T-helper 17 cell (primary cell): ENCODE measurements around the gene THSD4. TPM values are rescaled to one million over a fixed set of nuclear protein-coding genes. Genes with fewer than 3 reads are reported as not detected.

ENCODE experiments used
- ATAC-seq: fragments of 150-1000 bp; cut with Tn5 transposase; 2 replicates; pipeline ENCODE4 v1.10.0; 2021; ENCODE audit warnings: mild to moderate bottlenecking, moderate library complexity
- DNase-seq, 3 donors: peaks; one replicate each; pipeline versions ENCODE4 v3.0.0 to v3.0.0-alpha.2; 2020 to 2021
- H3K9me3 ChIP-seq: one replicate; pipeline ENCODE4 v1.7.0; 2013; ENCODE audit warnings: low read length, mild to moderate bottlenecking; ENCODE audit not compliant: control insufficient read depth, poor library complexity, severe bottlenecking
- H3K27ac Mint-ChIP-seq: one replicate; pipeline ENCODE4 v1.8.0; 2022; ENCODE audit warnings: mild to moderate bottlenecking, moderate library complexity, mixed read lengths
- H3K27me3 Mint-ChIP-seq: one replicate; pipeline ENCODE4 v1.8.0; 2022; ENCODE audit warnings: mixed read lengths
- H3K36me3 Mint-ChIP-seq: one replicate; pipeline ENCODE4 v1.8.0; 2022; ENCODE audit warnings: low read depth, mixed read lengths
- H3K4me1 Mint-ChIP-seq: one replicate; pipeline ENCODE4 v1.8.0; 2022; ENCODE audit warnings: mild to moderate bottlenecking, mixed read lengths
- H3K4me3 Mint-ChIP-seq: one replicate; pipeline ENCODE4 v1.8.0; 2022; ENCODE audit warnings: mild to moderate bottlenecking, moderate library complexity, mixed read lengths
- total RNA-seq, 4 donors: library from RNA in 2 of 4; stranded (reverse) in 2 of 4; gene quantifications; one replicate each; pipeline ENCODE4 v1.2.3 and lab custom pipeline; 2022 to 2026

The THSD4 gene
- total RNA-seq, 2 donors from 2014 or later = not detected

DNA sequence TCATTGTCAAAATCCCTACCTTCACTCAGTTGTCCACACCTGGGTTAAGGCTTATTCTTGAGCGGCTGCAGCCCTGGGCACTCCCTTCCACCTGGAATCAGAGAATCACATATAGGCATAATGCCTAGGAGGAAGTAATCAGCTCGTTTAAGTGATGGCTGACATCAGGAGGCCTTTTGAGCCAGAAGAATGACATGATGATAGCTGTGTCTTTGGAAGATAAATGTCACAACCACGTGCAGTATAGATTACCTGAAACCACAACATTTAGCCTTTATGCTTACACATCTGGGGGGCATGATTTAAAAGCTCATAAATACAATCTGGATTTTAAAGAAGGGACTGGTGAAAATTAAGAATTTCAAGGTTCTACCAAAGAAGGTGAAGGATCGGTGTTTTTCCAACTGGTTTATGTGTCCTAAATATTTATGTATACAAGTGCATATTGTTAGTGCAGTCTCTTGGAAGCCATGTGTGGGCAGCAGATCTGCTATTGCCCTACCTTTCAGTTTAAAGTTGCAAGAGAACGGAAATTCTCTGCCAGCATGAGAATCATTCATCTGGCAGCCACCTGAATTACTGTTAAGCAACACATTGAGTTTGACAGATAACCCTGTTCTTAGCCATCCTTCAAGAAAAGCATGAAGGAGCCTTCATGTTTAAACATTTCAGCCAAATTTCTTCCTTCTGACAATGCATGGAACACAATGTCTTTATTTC is 531.7 kb downstream of the THSD4 start:
- DNase-seq (no peak), ATAC-seq (no peak)
- Mint-ChIP-seq H3K27me3 (peaks cover 12% of the 10 kb centered on the region), H3K36me3 (no peaks in the 10 kb centered on the region), H3K4me3 (no peak overlapping the region), H3K4me1 (no peaks in the 10 kb centered on the region), H3K27ac (no peak overlapping the region)
- H3K9me3 ChIP-seq = no peaks in the 10 kb centered on the region

DNA sequence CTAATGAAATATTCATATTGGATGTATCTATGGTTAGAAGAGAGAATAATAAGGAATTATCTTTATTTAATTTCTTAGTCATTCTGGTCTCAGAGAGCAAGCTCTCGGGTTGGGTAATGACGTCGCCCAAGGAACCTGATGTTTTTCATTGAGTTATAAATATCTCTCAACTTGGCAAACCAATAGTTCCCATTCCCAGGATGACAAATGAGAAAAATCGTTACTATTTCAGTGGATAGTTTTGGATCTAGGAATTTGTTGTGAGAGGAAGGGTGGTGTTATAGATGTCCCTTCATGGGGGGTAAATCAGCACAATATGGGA is 532.2 kb downstream of the THSD4 start:
- no peak overlapping the region for H3K4me3 Mint-ChIP-seq
- no peak overlapping the region for H3K27ac Mint-ChIP-seq
- DNase-seq (no peak), ATAC-seq (no peak)
- H3K27me3 Mint-ChIP-seq = peaks cover 8% of the 10 kb centered on the region
- H3K4me1 Mint-ChIP-seq = no peaks in the 10 kb centered on the region
- no peaks in the 10 kb centered on the region for H3K36me3 Mint-ChIP-seq
- no peaks in the 10 kb centered on the region for H3K9me3 ChIP-seq

DNA sequence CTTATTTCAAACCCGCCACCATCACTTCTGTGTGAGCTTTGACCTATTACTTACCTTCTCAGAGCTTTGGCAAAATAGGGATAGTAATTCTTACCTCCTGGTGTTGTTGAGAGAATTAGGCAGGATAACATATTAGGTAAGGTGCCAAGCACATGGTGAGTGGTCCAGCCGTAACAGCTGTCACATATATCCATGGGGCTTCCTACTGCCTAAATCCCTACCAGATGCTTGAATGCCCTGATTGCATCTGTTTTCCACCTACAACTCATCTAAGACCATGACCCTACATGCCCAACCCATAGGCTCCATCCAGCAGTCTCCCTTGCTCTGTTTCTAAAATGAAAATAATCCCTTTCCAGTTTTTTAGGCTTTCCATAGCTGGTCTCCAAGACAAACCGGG is 532.8 kb downstream of the THSD4 start:
- Mint-ChIP-seq H3K27ac (no peak overlapping the region), H3K36me3 (no peaks in the 10 kb centered on the region), H3K4me3 (no peak overlapping the region), H3K4me1 (no peaks in the 10 kb centered on the region), H3K27me3 (peaks cover 14% of the 10 kb centered on the region)
- no peak for DNase-seq
- no peak for ATAC-seq
- no peaks in the 10 kb centered on the region for H3K9me3 ChIP-seq

DNA sequence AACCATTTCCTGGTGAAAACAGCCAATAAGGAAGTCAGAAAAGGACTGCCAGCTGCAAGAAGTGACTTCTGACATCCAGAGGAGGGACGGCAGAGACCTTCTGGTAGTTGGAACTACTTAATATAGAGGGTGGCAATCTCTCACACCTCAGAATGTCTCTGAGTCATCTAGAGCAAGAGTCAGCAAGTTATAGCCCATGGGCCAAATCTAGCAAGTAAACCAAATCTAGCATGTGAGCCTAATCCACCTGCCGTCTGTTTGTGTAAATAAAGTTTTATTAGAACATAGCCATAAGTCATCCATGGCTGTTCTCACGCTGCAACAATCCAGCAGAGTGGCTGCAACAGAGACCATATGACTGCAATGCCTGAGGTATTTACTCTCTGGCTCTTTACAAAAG is 534.6 kb downstream of the THSD4 start:
- Mint-ChIP-seq H3K27ac (no peak overlapping the region), H3K4me3 (no peak overlapping the region), H3K36me3 (no peaks in the 10 kb centered on the region), H3K4me1 (no peaks in the 10 kb centered on the region), H3K27me3 (peaks cover 20% of the 10 kb centered on the region)
- H3K9me3 ChIP-seq = no peaks in the 10 kb centered on the region
- no peak for ATAC-seq
- no peak for DNase-seq

DNA sequence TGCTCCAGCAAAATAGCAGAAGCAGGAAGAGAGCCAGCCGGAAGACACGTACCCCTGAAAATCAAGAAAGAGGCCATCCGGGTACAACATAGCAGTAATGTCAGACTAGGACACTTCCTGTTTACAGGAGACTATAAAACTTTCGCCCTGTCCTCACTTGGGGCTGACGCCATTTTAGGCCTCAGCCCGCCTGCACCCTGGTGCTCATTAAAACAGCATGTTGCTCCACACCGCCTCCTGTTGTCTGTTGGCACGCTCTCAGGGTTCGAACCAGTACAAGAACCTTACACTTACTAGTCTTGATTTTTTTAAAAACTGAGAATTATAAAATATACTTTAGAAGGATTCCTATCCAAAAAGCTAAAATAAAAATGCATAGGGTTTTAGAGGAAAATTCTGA is 535.3 kb downstream of the THSD4 start:
- ATAC-seq (no peak), DNase-seq (no peak)
- peaks cover 26% of the 10 kb centered on the region for H3K27me3 Mint-ChIP-seq
- H3K27ac Mint-ChIP-seq = no peak overlapping the region
- no peak overlapping the region for H3K4me3 Mint-ChIP-seq
- no peaks in the 10 kb centered on the region for H3K36me3 Mint-ChIP-seq
- no peaks in the 10 kb centered on the region for H3K9me3 ChIP-seq
- no peaks in the 10 kb centered on the region for H3K4me1 Mint-ChIP-seq

DNA sequence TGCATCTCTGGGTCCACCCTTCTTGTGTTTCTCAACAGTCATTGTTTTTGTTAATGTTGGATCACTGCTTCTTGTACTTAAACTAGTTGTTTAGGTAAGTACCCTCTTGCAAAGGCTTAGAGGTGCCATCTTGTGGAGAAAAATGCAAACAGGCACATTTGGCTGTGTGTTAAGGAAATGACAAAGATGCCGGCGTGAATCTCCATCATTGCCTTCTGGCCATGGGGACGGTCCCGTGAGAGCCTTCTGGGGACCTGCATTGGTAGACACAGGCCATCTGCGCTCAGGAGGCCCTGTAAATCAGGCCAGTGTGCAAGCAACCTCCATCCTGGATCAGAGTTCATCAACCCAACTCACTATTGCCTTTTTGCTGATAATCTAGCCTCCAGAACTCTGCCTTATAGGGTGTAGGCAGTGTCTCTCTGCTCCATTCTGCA is 536.5 kb downstream of the THSD4 start:
- no peak overlapping the region for H3K4me3 Mint-ChIP-seq
- DNase-seq (no peak), ATAC-seq (no peak)
- H3K27me3 Mint-ChIP-seq = peaks cover 26% of the 10 kb centered on the region
- H3K36me3 Mint-ChIP-seq = no peaks in the 10 kb centered on the region
- H3K4me1 Mint-ChIP-seq = no peaks in the 10 kb centered on the region
- H3K27ac Mint-ChIP-seq = no peak overlapping the region
- no peaks in the 10 kb centered on the region for H3K9me3 ChIP-seq

DNA sequence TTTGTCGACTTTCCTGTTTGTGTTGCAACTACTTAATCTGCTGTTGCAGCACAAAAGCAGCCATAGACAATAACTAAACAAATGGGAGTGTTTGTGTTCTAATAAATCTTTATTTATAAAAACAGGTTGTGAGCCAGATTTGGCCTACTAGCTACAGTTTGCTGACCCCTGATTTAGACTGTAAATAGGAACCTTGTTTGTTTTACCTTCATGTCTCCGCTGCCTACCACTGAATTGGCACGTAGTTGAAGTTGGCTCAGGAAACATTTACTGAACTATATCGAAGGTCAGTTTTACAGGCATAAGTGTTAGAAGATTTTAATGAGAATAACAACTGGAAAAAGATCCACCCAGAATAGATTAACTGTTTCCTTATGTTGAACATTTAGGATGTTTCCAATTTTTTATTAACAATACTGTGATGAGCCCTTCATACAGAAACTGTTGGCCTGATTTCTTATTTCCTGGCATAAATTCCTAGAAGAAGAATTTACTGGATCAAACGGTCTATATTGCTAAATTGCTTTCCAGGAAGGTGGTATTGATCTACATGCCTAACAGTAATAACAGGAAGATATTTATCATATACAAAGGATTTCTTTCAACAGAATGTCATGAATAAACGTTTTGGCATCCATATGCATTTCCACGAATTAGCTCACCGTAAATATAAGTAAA is 538.9 kb downstream of the THSD4 start:
- H3K27me3 Mint-ChIP-seq = peaks cover 29% of the 10 kb centered on the region
- DNase-seq (no peak), ATAC-seq (no peak)
- no peak overlapping the region for H3K4me3 Mint-ChIP-seq
- no peaks in the 10 kb centered on the region for H3K4me1 Mint-ChIP-seq
- no peak overlapping the region for H3K27ac Mint-ChIP-seq
- no peaks in the 10 kb centered on the region for H3K9me3 ChIP-seq
- H3K36me3 Mint-ChIP-seq = no peaks in the 10 kb centered on the region

DNA sequence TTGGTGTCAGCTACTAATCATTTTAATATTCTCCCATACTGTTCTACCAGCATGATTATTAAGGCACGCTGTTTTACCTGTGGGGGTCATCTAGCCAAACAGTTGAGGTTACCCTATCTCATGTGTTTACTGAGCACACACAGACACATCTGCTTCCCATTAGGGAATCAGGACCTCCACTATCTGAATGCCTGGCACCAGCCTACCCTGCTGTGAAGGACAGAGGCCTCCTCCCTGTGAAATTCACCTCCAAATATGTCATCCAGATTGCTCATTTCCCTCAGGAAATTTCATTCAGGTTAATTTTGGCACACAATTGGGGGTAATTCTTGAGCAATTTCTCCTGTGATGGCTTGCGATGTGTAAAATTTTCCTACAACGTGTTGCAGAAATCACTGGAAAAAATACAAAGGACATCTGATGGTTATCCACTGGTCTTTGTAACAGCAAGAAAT is 539.5 kb downstream of the THSD4 start:
- no peaks in the 10 kb centered on the region for H3K36me3 Mint-ChIP-seq
- ATAC-seq = no peak
- peaks cover 32% of the 10 kb centered on the region for H3K27me3 Mint-ChIP-seq
- H3K9me3 ChIP-seq = no peaks in the 10 kb centered on the region
- no peak overlapping the region for H3K27ac Mint-ChIP-seq
- H3K4me3 Mint-ChIP-seq = no peak overlapping the region
- no peak for DNase-seq
- no peaks in the 10 kb centered on the region for H3K4me1 Mint-ChIP-seq

DNA sequence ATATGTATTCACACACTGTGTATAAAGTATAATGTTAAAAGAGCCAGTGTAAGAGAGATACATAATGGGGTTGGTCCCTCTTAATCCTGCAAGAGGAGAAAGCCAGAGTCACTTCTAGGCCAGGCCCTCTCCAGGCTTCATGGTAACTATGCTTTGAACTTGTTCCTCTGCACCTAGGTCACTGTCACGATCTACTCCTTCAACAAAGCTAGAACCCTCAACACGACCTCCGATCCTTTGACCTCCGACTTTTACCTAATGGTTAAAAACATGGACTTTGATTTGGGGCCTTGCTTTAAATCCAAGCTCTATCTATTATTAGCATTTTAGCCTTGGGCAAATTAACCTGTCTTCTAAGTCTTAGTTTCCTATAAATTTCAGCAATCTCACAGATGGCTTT is 541.2 kb downstream of the THSD4 start:
- H3K4me1 Mint-ChIP-seq = no peaks in the 10 kb centered on the region
- H3K9me3 ChIP-seq = no peaks in the 10 kb centered on the region
- no peaks in the 10 kb centered on the region for H3K36me3 Mint-ChIP-seq
- no peak overlapping the region for H3K4me3 Mint-ChIP-seq
- DNase-seq (no peak), ATAC-seq (no peak)
- H3K27ac Mint-ChIP-seq = no peak overlapping the region
- H3K27me3 Mint-ChIP-seq = peaks cover 45% of the 10 kb centered on the region

DNA sequence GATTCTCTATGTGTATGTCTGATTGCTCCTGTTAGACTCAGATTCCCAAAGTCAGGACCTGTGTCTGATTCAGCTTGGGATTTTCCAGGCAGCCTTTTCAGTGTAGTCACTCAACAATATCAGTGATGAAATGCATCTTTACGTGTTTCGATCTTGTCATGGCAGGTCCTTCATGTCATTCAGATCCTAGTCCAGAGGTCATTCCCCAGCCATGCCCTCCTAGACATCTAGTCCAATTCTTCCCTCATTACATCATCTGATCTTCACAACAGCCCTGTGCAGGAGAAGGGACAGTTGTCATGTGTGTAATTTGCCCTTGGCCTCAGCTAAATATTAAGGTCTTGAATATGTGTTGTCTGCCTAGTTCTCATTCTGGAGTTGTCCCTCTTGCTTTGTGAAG is 541.9 kb downstream of the THSD4 start:
- DNase-seq = no peak

DNA sequence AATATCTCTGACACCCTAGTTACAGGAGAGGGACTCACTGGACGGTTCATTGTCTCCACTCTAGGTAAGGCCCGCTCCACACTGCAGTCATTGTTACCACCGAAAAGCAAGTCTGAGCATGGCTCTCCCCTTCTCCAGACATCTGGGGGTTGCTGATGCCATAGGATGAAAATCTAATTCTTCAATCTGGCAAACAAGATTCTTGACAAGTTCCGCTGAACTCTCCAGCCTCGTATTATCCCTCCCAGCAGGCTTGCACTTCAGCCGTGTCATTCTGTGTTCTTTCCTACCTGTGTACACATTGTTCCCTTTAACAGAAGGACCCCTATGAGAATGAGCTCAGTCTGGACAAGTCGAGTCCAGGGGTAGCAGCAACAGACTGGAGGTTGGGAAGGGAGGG is 542.8 kb downstream of the THSD4 start:
- no peaks in the 10 kb centered on the region for H3K4me1 Mint-ChIP-seq
- no peak overlapping the region for H3K27ac Mint-ChIP-seq
- no peaks in the 10 kb centered on the region for H3K36me3 Mint-ChIP-seq
- H3K27me3 Mint-ChIP-seq = peaks cover 47% of the 10 kb centered on the region
- no peaks in the 10 kb centered on the region for H3K9me3 ChIP-seq
- H3K4me3 Mint-ChIP-seq = no peak overlapping the region
- no peak for DNase-seq
- ATAC-seq = no peak

More for the DNA sequence above, 541.9 kb downstream of the THSD4 start:
- Mint-ChIP-seq H3K27me3 (peaks cover 45% of the 10 kb centered on the region), H3K27ac (no peak overlapping the region), H3K4me1 (no peaks in the 10 kb centered on the region), H3K4me3 (no peak overlapping the region), H3K36me3 (no peaks in the 10 kb centered on the region)
- H3K9me3 ChIP-seq = no peaks in the 10 kb centered on the region
- ATAC-seq = no peak

DNA sequence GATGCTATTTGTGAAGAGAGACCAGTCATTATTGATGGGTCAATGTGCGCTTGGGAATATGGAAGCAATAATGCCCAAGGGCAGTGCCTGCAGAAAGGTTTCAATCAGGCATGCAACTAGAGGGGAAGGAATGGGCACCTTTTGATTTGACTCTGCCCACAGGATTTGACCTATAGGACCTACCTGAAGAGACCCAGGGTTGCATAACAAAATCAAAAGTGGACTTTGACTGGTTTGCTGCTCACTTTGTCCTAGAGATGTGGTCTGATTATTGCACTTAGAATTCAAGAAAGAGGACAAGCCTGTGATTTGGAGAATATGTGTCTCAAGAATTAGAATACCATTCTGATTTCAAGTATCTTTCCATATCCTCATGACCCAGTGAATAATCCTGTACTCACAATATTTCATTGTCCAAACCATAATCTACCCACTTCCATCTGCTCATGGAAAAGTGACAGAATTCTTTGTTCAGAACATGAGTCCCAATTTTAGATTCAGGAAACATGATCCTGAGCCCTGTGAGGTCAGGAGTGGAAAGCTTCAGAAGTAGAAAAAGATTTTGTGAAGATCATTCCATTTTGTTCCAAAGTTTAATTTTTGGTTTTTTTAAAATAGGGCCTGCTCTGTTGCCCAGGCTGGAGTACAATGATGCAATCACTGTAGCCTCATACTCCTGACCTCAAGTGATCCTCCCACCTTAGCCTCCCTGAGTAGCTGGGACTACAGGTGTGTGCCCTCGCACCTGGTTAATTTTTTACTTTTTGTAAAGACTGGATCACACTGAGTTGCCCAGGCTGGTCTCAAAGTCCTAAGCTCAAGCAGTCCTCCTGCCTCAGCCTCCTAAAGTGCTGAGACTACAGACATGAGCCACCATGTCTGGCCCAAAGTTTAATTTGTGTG is 543.8 kb downstream of the THSD4 start:
- no peaks in the 10 kb centered on the region for H3K9me3 ChIP-seq
- Mint-ChIP-seq H3K36me3 (no peaks in the 10 kb centered on the region), H3K4me1 (no peaks in the 10 kb centered on the region), H3K27me3 (peaks cover 44% of the 10 kb centered on the region), H3K27ac (no peak overlapping the region), H3K4me3 (no peak overlapping the region)
- DNase-seq (no peak), ATAC-seq (no peak)

DNA sequence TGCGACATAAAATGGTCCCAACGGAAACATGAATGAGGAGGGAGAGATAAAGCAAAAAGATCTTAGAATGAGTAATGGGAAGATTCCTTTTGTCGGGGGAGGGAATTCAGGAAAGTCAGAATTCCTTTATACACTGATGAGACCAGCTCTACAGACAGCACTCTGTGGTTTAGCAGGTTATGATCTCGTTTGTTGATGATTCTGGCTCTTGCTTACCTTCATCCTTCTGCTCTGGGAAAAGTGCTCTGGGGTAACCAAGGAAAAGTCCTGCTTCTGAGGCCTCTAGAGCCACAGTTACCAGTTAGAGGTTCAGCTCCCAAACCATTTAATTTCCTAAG is 544.4 kb downstream of the THSD4 start:
- no peaks in the 10 kb centered on the region for H3K9me3 ChIP-seq
- H3K27ac Mint-ChIP-seq = no peak overlapping the region
- no peaks in the 10 kb centered on the region for H3K4me1 Mint-ChIP-seq
- ATAC-seq (no peak), DNase-seq (no peak)
- no peak overlapping the region for H3K4me3 Mint-ChIP-seq
- H3K27me3 Mint-ChIP-seq = peaks cover 44% of the 10 kb centered on the region
- H3K36me3 Mint-ChIP-seq = no peaks in the 10 kb centered on the region
